K562 (cell line): ENCODE data around the gene PAN2. TPM values are rescaled to one million over a fixed set of nuclear protein-coding genes. Genes with fewer than 3 reads are reported as not detected.

ENCODE experiments used
- NFE2 ChIP-seq: IDR thresholded peaks from 2 replicates; pipeline ENCODE4 v1.6.1; 2014; ENCODE audit warnings: antibody characterized with exemption, low read depth
- PHF8 ChIP-seq: fragments of 200-600 bp; sonication (generic); IDR thresholded peaks from 2 replicates; pipeline ENCODE4 v1.6.1; 2012; ENCODE audit warnings: mixed run types, mild to moderate bottlenecking, inconsistent platforms, low read length, moderate library complexity, borderline replicate concordance
- POLR2AphosphoS5 ChIP-seq: IDR thresholded peaks from 2 replicates; pipeline ENCODE4 v1.6.1; 2011; ENCODE audit warnings: mild to moderate bottlenecking, low read depth, low read length, moderate library complexity; ENCODE audit not compliant: control insufficient read depth, insufficient read depth
- TAF1 ChIP-seq: IDR thresholded peaks from 2 replicates; pipeline ENCODE4 v1.6.1; 2011; ENCODE audit warnings: mild to moderate bottlenecking, low read length, moderate library complexity; ENCODE audit not compliant: insufficient read depth, control insufficient read depth, severe bottlenecking; ENCODE audit errors: extremely low read depth
- ZNF316 ChIP-seq: fragments of 450-650 bp; IDR thresholded peaks from 2 replicates; pipeline ENCODE4 v1.6.1; 2016
- ZNF384 ChIP-seq: IDR thresholded peaks from 2 replicates; pipeline ENCODE4 v1.6.1; 2012; ENCODE audit warnings: low read depth, low read length, improper control_type of control experiment
- ZNF41 ChIP-seq: fragments of 250-450 bp; sonication (Bioruptor Pico); conservative IDR thresholded peaks from 2 replicates; pipeline ENCODE4 v1.4.0; 2020; ENCODE audit warnings: mild to moderate bottlenecking
- ZNF584 ChIP-seq: fragments of 200-800 bp; sonication (Bioruptor generic); IDR thresholded peaks from 2 replicates; pipeline ENCODE4 v1.6.1; 2016; ENCODE audit warnings: low read depth, mild to moderate bottlenecking, missing genetic modification characterization, missing compliant biosample characterization
- polyA plus RNA-seq, 8 experiments: library from polyadenylated mRNA; depleted of rRNA in 4 of 8; stranded (reverse) in 5 of 8; unstranded in 3 of 8; fragments of >200 nt; fragmentation: Nextera tagmentation in 2 of 8; fragmentation: Illumina TruSeq in 1 of 8; extraction: Ambion mirVana in 2 of 8; extraction: Trizol in 1 of 8; gene quantifications; 2 replicates each; pipeline versions ENCODE4 v1.2.1 to v1.2.3, GENCODE V29; 2011 to 2014; ENCODE audit warnings: inconsistent platforms in 1 of 8, missing spikeins in 1 of 8
- total RNA-seq, 7 experiments: library from RNA; depleted of rRNA in 6 of 7; stranded (reverse); fragments of >200 nt in 6 of 7; fragmentation: Illumina TruSeq in 2 of 7; extraction: Trizol in 2 of 7; gene quantifications; 2 replicates each; pipeline versions ENCODE4 v1.2.1 to v1.2.3, GENCODE V29; 2011 to 2021; ENCODE audit warnings: low replicate concordance in 1 of 7
- TF ChIP-seq, protein P1 (sequence below): IDR thresholded peaks from 2 replicates; pipeline ENCODE4 v1.6.1; 2014; ENCODE audit warnings: antibody characterized with exemption
- TF ChIP-seq, protein P2 (sequence below): fragments of 450-650 bp; IDR thresholded peaks from 2 replicates; pipeline ENCODE4 v1.6.1; 2016; ENCODE audit warnings: mild to moderate bottlenecking, moderate library complexity
- TF ChIP-seq, protein P3 (sequence below): fragments of 250-450 bp; sonication (Bioruptor Pico); IDR thresholded peaks from 2 replicates; pipeline ENCODE4 v1.4.0; 2020

PAN2 gene
- total and polyA plus RNA-seq, 9 of the 15 experiments (the other 6 are each of a cell fraction or from before 2014, with no cell fraction given): 15.0 to 66.1 (median 25.9) TPM

DNA sequence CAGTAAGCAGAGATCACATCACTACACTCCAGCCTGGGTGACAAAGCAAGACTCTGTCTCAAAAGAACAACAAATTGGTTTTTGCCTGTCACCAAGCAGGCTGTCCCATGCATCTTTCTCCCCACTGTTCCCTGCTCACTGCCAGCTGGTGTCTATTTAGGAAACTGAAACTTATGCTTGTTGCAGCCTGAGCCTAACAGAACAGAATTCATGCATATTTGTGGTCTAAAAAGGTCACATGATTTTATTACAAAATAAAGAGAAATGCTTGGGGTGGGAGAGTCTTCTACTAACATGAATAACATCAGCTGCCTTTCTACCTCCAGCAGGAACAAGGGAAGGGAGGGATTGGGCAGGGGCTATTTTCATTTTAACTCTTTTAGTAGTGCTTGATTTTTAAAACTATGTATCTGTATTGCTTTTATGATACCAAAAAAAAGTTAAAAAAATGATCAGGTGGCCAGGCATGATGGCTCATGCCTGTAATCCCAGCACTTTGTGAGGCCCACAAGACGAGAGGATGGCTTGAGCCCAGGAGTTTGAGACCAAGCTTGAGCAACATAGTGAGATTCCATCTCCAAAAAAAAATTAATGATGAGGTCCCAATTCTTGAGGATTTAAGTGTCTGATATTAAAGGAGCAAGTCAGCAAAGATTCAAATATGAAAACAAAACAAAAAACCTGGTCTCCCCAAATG is 25.2 kb upstream of the PAN2 start (continued):
- TF ChIP-seq, protein P1, sequence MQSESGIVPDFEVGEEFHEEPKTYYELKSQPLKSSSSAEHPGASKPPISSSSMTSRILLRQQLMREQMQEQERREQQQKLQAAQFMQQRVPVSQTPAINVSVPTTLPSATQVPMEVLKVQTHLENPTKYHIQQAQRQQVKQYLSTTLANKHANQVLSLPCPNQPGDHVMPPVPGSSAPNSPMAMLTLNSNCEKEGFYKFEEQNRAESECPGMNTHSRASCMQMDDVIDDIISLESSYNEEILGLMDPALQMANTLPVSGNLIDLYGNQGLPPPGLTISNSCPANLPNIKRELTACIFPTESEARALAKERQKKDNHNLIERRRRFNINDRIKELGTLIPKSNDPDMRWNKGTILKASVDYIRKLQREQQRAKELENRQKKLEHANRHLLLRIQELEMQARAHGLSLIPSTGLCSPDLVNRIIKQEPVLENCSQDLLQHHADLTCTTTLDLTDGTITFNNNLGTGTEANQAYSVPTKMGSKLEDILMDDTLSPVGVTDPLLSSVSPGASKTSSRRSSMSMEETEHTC: no peak
- no peak for TF ChIP-seq TAF1
- TF ChIP-seq PHF8: no peak
- TF ChIP-seq POLR2AphosphoS5: no peak
- TF ChIP-seq ZNF316: peak; percentile 45
- TF ChIP-seq, protein P2, sequence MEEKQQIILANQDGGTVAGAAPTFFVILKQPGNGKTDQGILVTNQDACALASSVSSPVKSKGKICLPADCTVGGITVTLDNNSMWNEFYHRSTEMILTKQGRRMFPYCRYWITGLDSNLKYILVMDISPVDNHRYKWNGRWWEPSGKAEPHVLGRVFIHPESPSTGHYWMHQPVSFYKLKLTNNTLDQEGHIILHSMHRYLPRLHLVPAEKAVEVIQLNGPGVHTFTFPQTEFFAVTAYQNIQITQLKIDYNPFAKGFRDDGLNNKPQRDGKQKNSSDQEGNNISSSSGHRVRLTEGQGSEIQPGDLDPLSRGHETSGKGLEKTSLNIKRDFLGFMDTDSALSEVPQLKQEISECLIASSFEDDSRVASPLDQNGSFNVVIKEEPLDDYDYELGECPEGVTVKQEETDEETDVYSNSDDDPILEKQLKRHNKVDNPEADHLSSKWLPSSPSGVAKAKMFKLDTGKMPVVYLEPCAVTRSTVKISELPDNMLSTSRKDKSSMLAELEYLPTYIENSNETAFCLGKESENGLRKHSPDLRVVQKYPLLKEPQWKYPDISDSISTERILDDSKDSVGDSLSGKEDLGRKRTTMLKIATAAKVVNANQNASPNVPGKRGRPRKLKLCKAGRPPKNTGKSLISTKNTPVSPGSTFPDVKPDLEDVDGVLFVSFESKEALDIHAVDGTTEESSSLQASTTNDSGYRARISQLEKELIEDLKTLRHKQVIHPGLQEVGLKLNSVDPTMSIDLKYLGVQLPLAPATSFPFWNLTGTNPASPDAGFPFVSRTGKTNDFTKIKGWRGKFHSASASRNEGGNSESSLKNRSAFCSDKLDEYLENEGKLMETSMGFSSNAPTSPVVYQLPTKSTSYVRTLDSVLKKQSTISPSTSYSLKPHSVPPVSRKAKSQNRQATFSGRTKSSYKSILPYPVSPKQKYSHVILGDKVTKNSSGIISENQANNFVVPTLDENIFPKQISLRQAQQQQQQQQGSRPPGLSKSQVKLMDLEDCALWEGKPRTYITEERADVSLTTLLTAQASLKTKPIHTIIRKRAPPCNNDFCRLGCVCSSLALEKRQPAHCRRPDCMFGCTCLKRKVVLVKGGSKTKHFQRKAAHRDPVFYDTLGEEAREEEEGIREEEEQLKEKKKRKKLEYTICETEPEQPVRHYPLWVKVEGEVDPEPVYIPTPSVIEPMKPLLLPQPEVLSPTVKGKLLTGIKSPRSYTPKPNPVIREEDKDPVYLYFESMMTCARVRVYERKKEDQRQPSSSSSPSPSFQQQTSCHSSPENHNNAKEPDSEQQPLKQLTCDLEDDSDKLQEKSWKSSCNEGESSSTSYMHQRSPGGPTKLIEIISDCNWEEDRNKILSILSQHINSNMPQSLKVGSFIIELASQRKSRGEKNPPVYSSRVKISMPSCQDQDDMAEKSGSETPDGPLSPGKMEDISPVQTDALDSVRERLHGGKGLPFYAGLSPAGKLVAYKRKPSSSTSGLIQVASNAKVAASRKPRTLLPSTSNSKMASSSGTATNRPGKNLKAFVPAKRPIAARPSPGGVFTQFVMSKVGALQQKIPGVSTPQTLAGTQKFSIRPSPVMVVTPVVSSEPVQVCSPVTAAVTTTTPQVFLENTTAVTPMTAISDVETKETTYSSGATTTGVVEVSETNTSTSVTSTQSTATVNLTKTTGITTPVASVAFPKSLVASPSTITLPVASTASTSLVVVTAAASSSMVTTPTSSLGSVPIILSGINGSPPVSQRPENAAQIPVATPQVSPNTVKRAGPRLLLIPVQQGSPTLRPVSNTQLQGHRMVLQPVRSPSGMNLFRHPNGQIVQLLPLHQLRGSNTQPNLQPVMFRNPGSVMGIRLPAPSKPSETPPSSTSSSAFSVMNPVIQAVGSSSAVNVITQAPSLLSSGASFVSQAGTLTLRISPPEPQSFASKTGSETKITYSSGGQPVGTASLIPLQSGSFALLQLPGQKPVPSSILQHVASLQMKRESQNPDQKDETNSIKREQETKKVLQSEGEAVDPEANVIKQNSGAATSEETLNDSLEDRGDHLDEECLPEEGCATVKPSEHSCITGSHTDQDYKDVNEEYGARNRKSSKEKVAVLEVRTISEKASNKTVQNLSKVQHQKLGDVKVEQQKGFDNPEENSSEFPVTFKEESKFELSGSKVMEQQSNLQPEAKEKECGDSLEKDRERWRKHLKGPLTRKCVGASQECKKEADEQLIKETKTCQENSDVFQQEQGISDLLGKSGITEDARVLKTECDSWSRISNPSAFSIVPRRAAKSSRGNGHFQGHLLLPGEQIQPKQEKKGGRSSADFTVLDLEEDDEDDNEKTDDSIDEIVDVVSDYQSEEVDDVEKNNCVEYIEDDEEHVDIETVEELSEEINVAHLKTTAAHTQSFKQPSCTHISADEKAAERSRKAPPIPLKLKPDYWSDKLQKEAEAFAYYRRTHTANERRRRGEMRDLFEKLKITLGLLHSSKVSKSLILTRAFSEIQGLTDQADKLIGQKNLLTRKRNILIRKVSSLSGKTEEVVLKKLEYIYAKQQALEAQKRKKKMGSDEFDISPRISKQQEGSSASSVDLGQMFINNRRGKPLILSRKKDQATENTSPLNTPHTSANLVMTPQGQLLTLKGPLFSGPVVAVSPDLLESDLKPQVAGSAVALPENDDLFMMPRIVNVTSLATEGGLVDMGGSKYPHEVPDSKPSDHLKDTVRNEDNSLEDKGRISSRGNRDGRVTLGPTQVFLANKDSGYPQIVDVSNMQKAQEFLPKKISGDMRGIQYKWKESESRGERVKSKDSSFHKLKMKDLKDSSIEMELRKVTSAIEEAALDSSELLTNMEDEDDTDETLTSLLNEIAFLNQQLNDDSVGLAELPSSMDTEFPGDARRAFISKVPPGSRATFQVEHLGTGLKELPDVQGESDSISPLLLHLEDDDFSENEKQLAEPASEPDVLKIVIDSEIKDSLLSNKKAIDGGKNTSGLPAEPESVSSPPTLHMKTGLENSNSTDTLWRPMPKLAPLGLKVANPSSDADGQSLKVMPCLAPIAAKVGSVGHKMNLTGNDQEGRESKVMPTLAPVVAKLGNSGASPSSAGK: no peak
- no peak for TF ChIP-seq ZNF584 (CRISPR knock-in tag)
- TF ChIP-seq, protein P3, sequence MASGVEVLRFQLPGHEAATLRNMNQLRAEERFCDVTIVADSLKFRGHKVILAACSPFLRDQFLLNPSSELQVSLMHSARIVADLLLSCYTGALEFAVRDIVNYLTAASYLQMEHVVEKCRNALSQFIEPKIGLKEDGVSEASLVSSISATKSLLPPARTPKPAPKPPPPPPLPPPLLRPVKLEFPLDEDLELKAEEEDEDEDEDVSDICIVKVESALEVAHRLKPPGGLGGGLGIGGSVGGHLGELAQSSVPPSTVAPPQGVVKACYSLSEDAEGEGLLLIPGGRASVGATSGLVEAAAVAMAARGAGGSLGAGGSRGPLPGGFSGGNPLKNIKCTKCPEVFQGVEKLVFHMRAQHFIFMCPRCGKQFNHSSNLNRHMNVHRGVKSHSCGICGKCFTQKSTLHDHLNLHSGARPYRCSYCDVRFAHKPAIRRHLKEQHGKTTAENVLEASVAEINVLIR (CRISPR knock-in tag): no peak
- TF ChIP-seq ZNF384: no peak
- TF ChIP-seq ZNF41 (CRISPR knock-in tag): no peak
- TF ChIP-seq NFE2: 0 out of 2 replicates have a peak, but pooled peaks have one; percentile 14
